Spleen (tissue), 7 donors: ENCODE results near the gene CCDC181.

Source experiments
- CTCF ChIP-seq, 11 experiments: fragments of 200-600 bp in 7 of 11; fragments of 450-650 bp in 4 of 11; sonication (generic) in 4 of 11; IDR thresholded peaks in 8 of 11; conservative IDR thresholded peaks in 3 of 11; 1 replicate in 7 of 11; 2 replicates in 4 of 11; pipeline versions ENCODE4 v1.4.0 to v1.8.0; 2016 to 2021; ENCODE audit warnings: antibody characterized with exemption in 11 of 11, inconsistent platforms in 4 of 11, mild to moderate bottlenecking in 1 of 11
- POLR2A ChIP-seq, 3 donors: fragments of 450-650 bp; IDR thresholded peaks; one replicate each; pipeline ENCODE4 v1.5.1; 2017; ENCODE audit warnings: antibody characterized with exemption in 3 of 3, mild to moderate bottlenecking in 1 of 3
- POLR2AphosphoS5 ChIP-seq, 3 donors: sonication (generic); formaldehyde crosslinking; IDR thresholded peaks; one replicate each; pipeline ENCODE4 v1.5.1; 2017; ENCODE audit warnings: antibody characterized with exemption in 3 of 3
- donor health status: DM: no; HTN: no; CAD: no; lungs with moderate emphysema.
- donor health status: DM: no; HTN: no; CAD: no.
- donor health status: DM: no; HTN: no; CAD: no.

GRCh38 chr1:169383449-169383848 is 43.8 kb downstream of the CCDC181 start:
- TF ChIP-seq CTCF (IDR thresholded peaks at IDR 0.05 in 8 of 11, conservative IDR thresholded peaks at IDR 0.05 in 3 of 11) (no peak), POLR2A (IDR thresholded peaks at IDR 0.05) (no peak), POLR2AphosphoS5 (IDR thresholded peaks at IDR 0.05) (no peak)
